GM19463 (cell line): ENCODE results near the gene ERC1.
"Not testable (repeated sequence)": the region's sequence is repeated elsewhere in the genome, so short reads cannot be mapped to it uniquely, and the experiment has no call there.

ENCODE experiments used
- ATAC-seq: cut with Tn5 transposase; IDR thresholded peaks from one replicate; pipeline ENCODE4 v1.9.1; 2021; ENCODE audit warnings: mild to moderate bottlenecking, moderate library complexity; ENCODE audit not compliant: unreplicated experiment

ERC1 gene

GRCh38 chr12:1344245-1344644 is 353.2 kb downstream of the ERC1 start:
- no peak for ATAC-seq

GRCh38 chr12:1346126-1346525 is 355.1 kb downstream of the ERC1 start:
- ATAC-seq, result no peak

GRCh38 chr12:1347294-1347693 is 356.3 kb downstream of the ERC1 start:
- no peak for ATAC-seq

GRCh38 chr12:1348606-1349005 is 357.6 kb downstream of the ERC1 start:
- no peak for ATAC-seq

GRCh38 chr12:1350055-1350933 is 359.3 kb downstream of the ERC1 start:
- no peak for ATAC-seq

- no peak for ATAC-seq
Observed at GRCh38 chr12:1350934-1351240, 359.9 kb downstream of the ERC1 start.

GRCh38 chr12:1351926-1352325 is 360.9 kb downstream of the ERC1 start:
- ATAC-seq, result no peak

GRCh38 chr12:1353451-1353850 is 362.4 kb downstream of the ERC1 start:
- no peak for ATAC-seq

- ATAC-seq, result no peak
Observed at GRCh38 chr12:1355396-1355795, 364.4 kb downstream of the ERC1 start.

GRCh38 chr12:1355871-1356270 is 364.8 kb downstream of the ERC1 start:
- not testable (repeated sequence) for ATAC-seq

- no peak for ATAC-seq
Observed at GRCh38 chr12:1356285-1356684, 365.3 kb downstream of the ERC1 start.

- ATAC-seq, result no peak
Observed at GRCh38 chr12:1357171-1357570, 366.1 kb downstream of the ERC1 start.

GRCh38 chr12:1357711-1358110 is 366.7 kb downstream of the ERC1 start:
- no peak for ATAC-seq

GRCh38 chr12:1360441-1361210 is 369.6 kb downstream of the ERC1 start:
- ATAC-seq, result no peak

- no peak for ATAC-seq
Observed at GRCh38 chr12:1362143-1362662, 371.2 kb downstream of the ERC1 start.

GRCh38 chr12:1365703-1366102 is 374.7 kb downstream of the ERC1 start:
- ATAC-seq, result no peak

- ATAC-seq, result no peak
Observed at GRCh38 chr12:1367331-1368291, 376.6 kb downstream of the ERC1 start.

GRCh38 chr12:1369460-1369859 is 378.4 kb downstream of the ERC1 start:
- no peak for ATAC-seq

GRCh38 chr12:1369938-1370500 is 379.0 kb downstream of the ERC1 start:
- no peak for ATAC-seq

- no peak for ATAC-seq
Observed at GRCh38 chr12:1373901-1374735, 383.1 kb downstream of the ERC1 start.
